GM12874 (cell line): ENCODE results near the gene CTBP2.

ENCODE experiments used
- TF ChIP-seq, protein P1 (sequence below): IDR thresholded peaks from 2 replicates; pipeline ENCODE4 v1.5.1; 2011; ENCODE audit warnings: low read depth, mild to moderate bottlenecking, control low read depth, low read length, moderate library complexity; ENCODE audit not compliant: insufficient read depth

CTBP2 gene

DNA sequence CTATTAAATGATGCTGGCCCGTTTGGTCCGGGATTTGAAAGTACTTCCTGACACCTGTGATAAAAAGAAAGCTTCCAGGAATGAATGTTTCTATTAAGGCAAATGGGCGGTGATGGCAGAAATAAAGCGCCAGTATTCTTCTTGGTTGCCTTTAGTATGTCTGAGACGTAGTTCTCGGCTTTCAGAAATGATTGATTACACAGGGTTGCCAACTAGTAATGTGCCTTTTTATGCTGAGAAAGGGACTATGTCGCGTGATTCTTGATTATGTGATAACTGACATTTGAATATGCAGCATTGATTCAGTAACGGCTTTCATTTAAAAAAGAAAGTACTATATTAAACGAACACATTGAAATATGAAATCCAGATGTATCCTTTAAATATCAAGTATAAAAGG lies 204.5 kb downstream of the CTBP2 start:
- TF ChIP-seq, protein P1, sequence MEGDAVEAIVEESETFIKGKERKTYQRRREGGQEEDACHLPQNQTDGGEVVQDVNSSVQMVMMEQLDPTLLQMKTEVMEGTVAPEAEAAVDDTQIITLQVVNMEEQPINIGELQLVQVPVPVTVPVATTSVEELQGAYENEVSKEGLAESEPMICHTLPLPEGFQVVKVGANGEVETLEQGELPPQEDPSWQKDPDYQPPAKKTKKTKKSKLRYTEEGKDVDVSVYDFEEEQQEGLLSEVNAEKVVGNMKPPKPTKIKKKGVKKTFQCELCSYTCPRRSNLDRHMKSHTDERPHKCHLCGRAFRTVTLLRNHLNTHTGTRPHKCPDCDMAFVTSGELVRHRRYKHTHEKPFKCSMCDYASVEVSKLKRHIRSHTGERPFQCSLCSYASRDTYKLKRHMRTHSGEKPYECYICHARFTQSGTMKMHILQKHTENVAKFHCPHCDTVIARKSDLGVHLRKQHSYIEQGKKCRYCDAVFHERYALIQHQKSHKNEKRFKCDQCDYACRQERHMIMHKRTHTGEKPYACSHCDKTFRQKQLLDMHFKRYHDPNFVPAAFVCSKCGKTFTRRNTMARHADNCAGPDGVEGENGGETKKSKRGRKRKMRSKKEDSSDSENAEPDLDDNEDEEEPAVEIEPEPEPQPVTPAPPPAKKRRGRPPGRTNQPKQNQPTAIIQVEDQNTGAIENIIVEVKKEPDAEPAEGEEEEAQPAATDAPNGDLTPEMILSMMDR, result no peak

DNA sequence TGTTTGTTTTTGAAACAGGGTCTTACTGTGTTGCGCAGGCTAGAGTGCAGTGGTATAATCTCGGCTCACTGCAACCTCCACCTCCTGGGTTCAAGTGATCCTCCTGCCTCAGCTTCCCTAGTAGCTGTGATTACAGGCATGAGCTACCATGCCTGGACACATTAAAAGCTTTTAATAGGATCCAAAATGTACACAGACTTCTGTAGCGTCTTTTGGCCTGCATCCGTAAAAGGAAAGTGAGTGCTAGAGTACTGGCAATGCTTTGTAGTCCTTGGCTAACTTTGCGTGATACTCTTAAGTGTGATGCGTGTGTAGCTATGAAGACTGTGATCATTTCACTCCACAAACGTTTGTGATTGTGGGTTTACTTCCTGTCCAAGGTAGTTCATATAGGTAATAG lies 205.1 kb downstream of the CTBP2 start:
- TF ChIP-seq, protein P1, result no peak

DNA sequence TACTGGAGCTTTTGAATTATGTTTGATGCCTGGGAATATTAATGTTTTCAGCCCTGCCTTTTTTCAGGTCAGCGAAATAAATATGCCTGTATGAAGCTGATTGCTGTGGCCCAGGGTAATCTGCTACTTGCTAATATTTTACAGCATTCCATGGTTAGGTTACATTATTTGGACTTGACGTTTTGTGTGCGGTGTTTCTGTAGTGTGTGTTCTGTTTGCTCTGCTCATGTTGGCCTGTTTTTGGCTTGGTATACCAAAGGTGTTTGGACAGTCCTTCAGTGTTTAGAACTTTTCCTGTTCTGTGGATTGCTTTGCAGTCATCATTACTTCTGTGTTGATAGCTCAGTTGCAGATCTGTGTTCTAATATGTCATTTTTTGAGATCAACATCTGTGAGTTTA lies 206.9 kb downstream of the CTBP2 start:
- TF ChIP-seq, protein P1, result no peak

DNA sequence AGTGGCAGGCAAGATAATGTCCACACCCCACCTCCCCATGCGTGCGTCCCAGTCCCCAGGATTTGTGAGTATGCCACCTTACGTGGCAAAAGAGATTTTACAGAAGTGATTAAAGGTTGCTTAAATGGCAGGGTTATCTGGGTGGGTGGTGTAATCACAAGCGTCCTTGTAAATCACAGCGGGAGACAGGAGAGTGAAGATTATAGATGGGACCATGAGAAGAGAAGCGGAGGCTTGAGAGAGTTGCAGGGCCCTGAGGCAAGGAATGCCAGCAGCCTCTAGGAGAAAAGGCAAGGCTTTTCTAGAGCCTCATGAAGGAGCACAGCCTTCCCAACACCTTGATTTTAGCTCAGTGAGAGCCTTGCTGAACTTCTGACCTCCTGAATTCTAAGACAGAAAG lies 208.2 kb downstream of the CTBP2 start:
- TF ChIP-seq, protein P1, result no peak

DNA sequence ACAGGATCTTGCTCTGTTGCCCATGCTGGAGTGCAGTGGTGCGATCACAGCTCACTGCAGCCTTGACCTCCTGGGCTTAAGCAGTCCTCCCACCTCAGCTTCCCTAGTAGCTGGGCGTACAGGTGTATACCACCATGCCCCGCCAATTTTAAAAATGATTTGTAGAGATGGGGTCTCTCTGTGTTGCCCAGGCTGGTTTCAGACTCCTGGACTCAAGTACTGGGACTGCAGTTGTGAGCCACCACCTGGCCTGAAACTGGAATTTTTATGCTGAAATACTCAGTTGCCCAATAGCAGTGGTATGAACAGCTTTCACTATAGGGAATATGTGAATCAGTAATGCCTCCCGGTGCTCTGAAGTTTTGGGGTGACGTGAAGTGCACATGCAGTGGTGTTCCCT lies 210.8 kb downstream of the CTBP2 start:
- TF ChIP-seq, protein P1, result no peak

DNA sequence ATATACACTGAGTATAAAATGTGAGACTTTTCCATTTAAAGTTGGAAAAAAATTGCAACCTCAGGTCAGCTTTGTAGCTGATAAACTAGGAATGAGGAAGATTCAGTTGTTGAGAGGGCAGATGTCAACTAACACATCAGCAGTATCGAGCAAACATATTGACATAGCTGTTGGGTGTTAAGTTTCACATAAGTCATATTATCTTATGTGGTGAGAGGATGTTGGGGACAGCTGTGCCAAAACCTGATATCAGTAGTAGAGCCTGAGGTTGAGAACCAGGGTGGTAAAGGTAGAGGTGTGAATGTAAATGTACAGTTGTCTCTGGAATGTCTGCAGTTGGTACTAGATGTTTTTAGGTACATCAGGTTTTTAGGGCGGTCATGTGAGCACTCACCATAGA lies 213.4 kb downstream of the CTBP2 start:
- TF ChIP-seq, protein P1, result no peak

DNA sequence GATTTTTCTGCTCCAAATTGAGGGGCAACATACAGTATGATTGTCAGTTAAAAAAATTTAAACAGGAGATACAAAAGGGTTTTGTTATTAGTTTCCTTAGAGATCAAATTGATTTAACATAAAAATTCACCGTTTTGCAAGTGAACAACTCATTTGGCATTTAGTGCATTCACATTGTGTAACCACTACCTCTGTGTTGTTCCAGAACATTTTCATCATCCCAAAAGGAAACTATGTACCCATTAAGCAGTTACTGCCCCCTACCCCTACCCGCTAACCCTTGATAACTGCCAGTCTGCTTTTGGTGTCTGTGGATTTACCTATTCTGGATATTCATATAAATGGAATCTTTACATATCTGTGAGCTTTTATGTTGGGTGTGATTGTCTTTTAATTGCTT lies 215.4 kb downstream of the CTBP2 start:
- TF ChIP-seq, protein P1, result no peak
